ENCODE results near the gene KASH5. TPM values are rescaled to one million over a fixed set of nuclear protein-coding genes. Genes with fewer than 3 reads are reported as not detected.

Gene KASH5
- total and polyA plus RNA-seq, 3 donors from 2014 or later, result 72.8 to 121 (median 102) TPM

DNA sequence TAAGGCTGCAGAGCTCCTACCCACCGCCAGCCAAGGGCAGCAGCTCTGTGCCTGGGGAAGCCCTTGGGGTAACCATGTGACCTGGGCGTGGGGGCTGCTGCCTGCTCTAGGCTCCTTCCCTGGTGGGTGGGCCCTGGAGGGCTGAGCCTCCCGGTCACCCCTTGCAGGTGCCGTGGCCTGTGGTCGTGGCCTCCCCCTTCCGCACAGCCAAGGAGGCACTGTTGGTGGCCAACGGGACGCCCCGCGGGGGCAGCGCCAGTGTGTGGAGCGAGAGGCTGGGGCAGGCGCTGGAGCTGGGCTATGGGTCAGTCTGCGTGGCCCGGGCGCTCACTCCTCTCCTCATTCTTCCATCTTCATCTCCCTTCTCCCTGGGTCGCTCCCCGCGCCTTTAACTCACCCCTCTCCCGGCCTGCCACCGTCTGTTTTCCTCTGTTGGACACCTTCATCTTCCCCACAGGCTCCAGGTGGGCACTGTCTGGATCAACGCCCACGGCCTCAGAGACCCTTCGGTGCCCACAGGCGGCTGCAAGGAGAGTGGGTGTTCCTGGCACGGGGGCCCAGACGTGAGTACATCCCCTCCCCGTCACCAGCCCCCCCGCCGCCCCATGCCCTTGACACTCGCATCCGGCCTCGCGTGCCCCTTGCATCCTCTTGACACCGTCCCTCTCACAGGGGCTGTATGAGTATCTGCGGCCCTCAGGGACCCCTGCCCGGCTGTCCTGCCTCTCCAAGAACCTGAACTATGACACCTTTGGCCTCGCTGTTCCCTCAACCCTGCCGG lies 76.1 kb downstream of the KASH5 start:
- Histone ChIP-seq H3K27ac (no peak overlapping the region), H3K4me1 (peaks cover 3% of the 10 kb centered on the region), H3K27me3 (no peaks in the 10 kb centered on the region), H3K4me3 (no peak overlapping the region), H3K9me3 (no peaks in the 10 kb centered on the region), H3K36me3 (ENCODE audit: low read depth, missing control alignments) (no peaks in the 10 kb centered on the region)
- no peak for DNase-seq
- intact Hi-C loops (cut with DNase I; ENCODE audit: low total_unique reads), result no loop called here
- 92 to 93% methylated on average over 38 to 39 of the region's 39 CpGs for WGBS, 2 donors
- TF ChIP-seq, protein P1, sequence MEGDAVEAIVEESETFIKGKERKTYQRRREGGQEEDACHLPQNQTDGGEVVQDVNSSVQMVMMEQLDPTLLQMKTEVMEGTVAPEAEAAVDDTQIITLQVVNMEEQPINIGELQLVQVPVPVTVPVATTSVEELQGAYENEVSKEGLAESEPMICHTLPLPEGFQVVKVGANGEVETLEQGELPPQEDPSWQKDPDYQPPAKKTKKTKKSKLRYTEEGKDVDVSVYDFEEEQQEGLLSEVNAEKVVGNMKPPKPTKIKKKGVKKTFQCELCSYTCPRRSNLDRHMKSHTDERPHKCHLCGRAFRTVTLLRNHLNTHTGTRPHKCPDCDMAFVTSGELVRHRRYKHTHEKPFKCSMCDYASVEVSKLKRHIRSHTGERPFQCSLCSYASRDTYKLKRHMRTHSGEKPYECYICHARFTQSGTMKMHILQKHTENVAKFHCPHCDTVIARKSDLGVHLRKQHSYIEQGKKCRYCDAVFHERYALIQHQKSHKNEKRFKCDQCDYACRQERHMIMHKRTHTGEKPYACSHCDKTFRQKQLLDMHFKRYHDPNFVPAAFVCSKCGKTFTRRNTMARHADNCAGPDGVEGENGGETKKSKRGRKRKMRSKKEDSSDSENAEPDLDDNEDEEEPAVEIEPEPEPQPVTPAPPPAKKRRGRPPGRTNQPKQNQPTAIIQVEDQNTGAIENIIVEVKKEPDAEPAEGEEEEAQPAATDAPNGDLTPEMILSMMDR (IDR thresholded peaks at IDR 0.05), result no peak
- no peak for TF ChIP-seq POLR2A (IDR thresholded peaks at IDR 0.05)

DNA sequence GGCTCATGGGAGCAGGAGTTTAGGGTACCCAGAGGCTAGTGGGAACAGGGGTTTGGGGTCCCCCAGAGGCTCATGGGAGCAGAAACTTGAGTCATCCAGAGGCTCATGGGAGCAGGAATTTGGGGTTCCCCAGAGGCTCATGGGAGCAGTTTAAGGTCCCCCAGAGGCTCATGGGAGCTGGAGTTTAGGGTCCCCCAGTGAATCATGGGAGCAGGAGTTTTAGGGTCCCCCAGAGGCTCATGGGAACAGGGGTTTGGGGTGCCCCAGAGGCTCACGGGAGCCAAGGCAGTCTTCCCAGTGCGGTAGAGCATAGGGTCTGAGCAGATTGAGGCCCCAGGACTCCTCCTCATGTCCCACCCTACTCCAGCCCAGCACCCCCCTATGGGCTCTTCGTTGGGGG lies 77.3 kb downstream of the KASH5 start:
- no peak overlapping the region for H3K4me3 ChIP-seq
- no peaks in the 10 kb centered on the region for H3K9me3 ChIP-seq
- no peak for DNase-seq
- 100% methylated on average over 3 of the region's 3 CpGs; no CpG with 5 or more reads in 1 of the 2 donors for WGBS, 2 donors
- no peaks in the 10 kb centered on the region for H3K27me3 ChIP-seq
- TF ChIP-seq POLR2A (IDR thresholded peaks at IDR 0.05), result no peak
- TF ChIP-seq, protein P1 (IDR thresholded peaks at IDR 0.05), result no peak
- H3K27ac ChIP-seq, result no peak overlapping the region
- no peaks in the 10 kb centered on the region for H3K36me3 ChIP-seq (ENCODE audit: low read depth, missing control alignments)
- intact Hi-C loops (cut with DNase I; ENCODE audit: low total_unique reads), result no loop called here
- peaks cover 13% of the 10 kb centered on the region for H3K4me1 ChIP-seq

Other genes with a start within 250 kb of the KASH5 start
- gene HRC, start 232.9 kb upstream of the KASH5 start, total RNA-seq, result 1 to 10 TPM; 1.8 to 5.4 TPM
- 4.1 TPM for gene HRC, start 232.9 kb upstream of the KASH5 start, polyA plus RNA-seq (ENCODE audit: insufficient read depth, low read depth, low replicate concordance)
- 10 to 100 TPM; 30.5 to 45.7 TPM for gene TRPM4, start 230.5 kb upstream of the KASH5 start, total RNA-seq
- gene TRPM4, start 230.5 kb upstream of the KASH5 start, polyA plus RNA-seq (ENCODE audit: insufficient read depth, low read depth, low replicate concordance), result 16.0 TPM
- gene SLC6A16, start 63.1 kb upstream of the KASH5 start, total RNA-seq, result 10 to 100 TPM; 47.0 to 51.9 TPM
- gene SLC6A16, start 63.1 kb upstream of the KASH5 start, polyA plus RNA-seq (ENCODE audit: insufficient read depth, low read depth, low replicate concordance), result 311 TPM
- 10 to 100 TPM; 12.6 to 16.2 TPM for gene CD37, start 52.8 kb upstream of the KASH5 start, total RNA-seq
- 23.2 TPM for gene CD37, start 52.8 kb upstream of the KASH5 start, polyA plus RNA-seq (ENCODE audit: insufficient read depth, low read depth, low replicate concordance)
- 10 to 100 TPM; 12.6 to 20.8 TPM for gene TEAD2, start 25.8 kb upstream of the KASH5 start, total RNA-seq
- gene TEAD2, start 25.8 kb upstream of the KASH5 start, polyA plus RNA-seq (ENCODE audit: insufficient read depth, low read depth, low replicate concordance), result 29.6 TPM
- gene DKKL1, start 24.4 kb upstream of the KASH5 start, total RNA-seq, result 100 to 1,000 TPM; 145 to 190 TPM
- 487 TPM for gene DKKL1, start 24.4 kb upstream of the KASH5 start, polyA plus RNA-seq (ENCODE audit: insufficient read depth, low read depth, low replicate concordance)
- gene PTH2, start 35.2 kb downstream of the KASH5 start, total RNA-seq, result not detected
- not detected for gene PTH2, start 35.2 kb downstream of the KASH5 start, polyA plus RNA-seq (ENCODE audit: insufficient read depth, low read depth, low replicate concordance)
- gene GFY, start 37.1 kb downstream of the KASH5 start, total RNA-seq, result under 1 TPM; 0.24 to 0.62 TPM
- gene GFY, start 37.1 kb downstream of the KASH5 start, polyA plus RNA-seq (ENCODE audit: insufficient read depth, low read depth, low replicate concordance), result 0.80 TPM
- gene SLC17A7, start 53.3 kb downstream of the KASH5 start, total RNA-seq, result 1 to 10 TPM; 2.2 to 2.7 TPM
- gene SLC17A7, start 53.3 kb downstream of the KASH5 start, polyA plus RNA-seq (ENCODE audit: insufficient read depth, low read depth, low replicate concordance), result 3.2 TPM
- gene PIH1D1, start 63.6 kb downstream of the KASH5 start, total RNA-seq, result 10 to 100 TPM; 45.9 to 49.6 TPM
- 55.3 TPM for gene PIH1D1, start 63.6 kb downstream of the KASH5 start, polyA plus RNA-seq (ENCODE audit: insufficient read depth, low read depth, low replicate concordance)
- 10 to 100 TPM; 22.4 to 24.7 TPM for gene ALDH16A1, start 65.0 kb downstream of the KASH5 start, total RNA-seq
- 8.5 TPM for gene ALDH16A1, start 65.0 kb downstream of the KASH5 start, polyA plus RNA-seq (ENCODE audit: insufficient read depth, low read depth, low replicate concordance)
- 1 to 10 TPM; 3.0 to 4.6 TPM for gene FLT3LG, start 86.0 kb downstream of the KASH5 start, total RNA-seq
- 7.1 TPM for gene FLT3LG, start 86.0 kb downstream of the KASH5 start, polyA plus RNA-seq (ENCODE audit: insufficient read depth, low read depth, low replicate concordance)
- 1,000 to 10,000 TPM; 1,063 to 1,721 TPM for gene RPL13A, start 99.4 kb downstream of the KASH5 start, total RNA-seq
- 1,193 TPM for gene RPL13A, start 99.4 kb downstream of the KASH5 start, polyA plus RNA-seq (ENCODE audit: insufficient read depth, low read depth, low replicate concordance)
- gene RPS11, start 108.2 kb downstream of the KASH5 start, total RNA-seq, result 1,000 to 10,000 TPM; 1,958 to 3,437 TPM
- 2,108 TPM for gene RPS11, start 108.2 kb downstream of the KASH5 start, polyA plus RNA-seq (ENCODE audit: insufficient read depth, low read depth, low replicate concordance)
- gene FCGRT, start 124.4 kb downstream of the KASH5 start, total RNA-seq, result 10 to 100 TPM; 52.8 to 76.9 TPM
- 130 TPM for gene FCGRT, start 124.4 kb downstream of the KASH5 start, polyA plus RNA-seq (ENCODE audit: insufficient read depth, low read depth, low replicate concordance)
- gene RCN3, start 139.8 kb downstream of the KASH5 start, total RNA-seq, result 10 to 100 TPM; 19.9 TPM
- gene RCN3, start 139.8 kb downstream of the KASH5 start, polyA plus RNA-seq (ENCODE audit: insufficient read depth, low read depth, low replicate concordance), result 42.1 TPM
- gene NOSIP, start 192.3 kb downstream of the KASH5 start, total RNA-seq, result 100 to 1,000 TPM; 145 to 151 TPM
- gene NOSIP, start 192.3 kb downstream of the KASH5 start, polyA plus RNA-seq (ENCODE audit: insufficient read depth, low read depth, low replicate concordance), result 241 TPM
- gene PRRG2, start 193.1 kb downstream of the KASH5 start, total RNA-seq, result 1 to 10 TPM in 1 of 2 donors, under 1 TPM in 1; 0.71 to 1.9 TPM
- 3.0 TPM for gene PRRG2, start 193.1 kb downstream of the KASH5 start, polyA plus RNA-seq (ENCODE audit: insufficient read depth, low read depth, low replicate concordance)
- 10 to 100 TPM; 32.8 to 33.1 TPM for gene PRR12, start 202.9 kb downstream of the KASH5 start, total RNA-seq
- 15.7 TPM for gene PRR12, start 202.9 kb downstream of the KASH5 start, polyA plus RNA-seq (ENCODE audit: insufficient read depth, low read depth, low replicate concordance)

All from testis (tissue), 3 donors.